Left ventricle myocardium inferior (tissue), 1 donor: ENCODE results near the gene XYLT1. TPM values are rescaled to one million over a fixed set of nuclear protein-coding genes. Genes with fewer than 3 reads are reported as not detected.

ENCODE experiments used
- DNase-seq: peaks from one replicate; pipeline ENCODE4 v3.0.0-alpha.2; 2020
- H3K27ac ChIP-seq: fragments of 200-600 bp; replicated peaks from 2 replicates; pipeline ENCODE4 v1.8.0; 2021
- H3K27me3 ChIP-seq: fragments of 200-600 bp; 2 replicates; pipeline ENCODE4 v1.8.0; 2021; ENCODE audit warnings: low read depth
- H3K36me3 ChIP-seq: fragments of 200-600 bp; 2 replicates; pipeline ENCODE4 v1.8.0; 2021
- H3K4me1 ChIP-seq: fragments of 200-600 bp; 2 replicates; pipeline ENCODE4 v1.8.0; 2021
- H3K4me3 ChIP-seq: fragments of 200-600 bp; 2 replicates; pipeline ENCODE4 v1.8.0; 2021; ENCODE audit warnings: mild to moderate bottlenecking, moderate library complexity
- H3K9me3 ChIP-seq: fragments of 200-600 bp; replicated peaks from 2 replicates; pipeline ENCODE4 v1.8.0; 2021
- intact Hi-C: fragments of 100-400 bp; cut with micrococcal nuclease; formaldehyde crosslinking; loops from one replicate; pipeline ENCODE4 v1.11.0; 2022
- total RNA-seq: library from RNA; stranded (reverse); fragmentation: NEBNext Ultra II Directional; extraction: Animal tissue kit (Norgen Biotek cat#: 25700); gene quantifications from one replicate; pipeline ENCODE4 v1.2.1, GENCODE V29; 2021
- TF ChIP-seq, protein P1 (sequence below): fragments of 200-600 bp; IDR thresholded peaks from 2 replicates; pipeline ENCODE4 v1.8.0; 2021; ENCODE audit warnings: antibody characterized with exemption, mild to moderate bottlenecking, borderline replicate concordance
- donor health status: DM: no; HTN: yes; CAD: no; lungs with severe emphysema.

Gene XYLT1
- total RNA-seq, 1 donor from 2014 or later: 1.4 TPM

- DNase-seq: no peak
- intact Hi-C loops: no loop called here
- peaks cover 7% of the 10 kb centered on the region for H3K9me3 ChIP-seq
- TF ChIP-seq, protein P1, sequence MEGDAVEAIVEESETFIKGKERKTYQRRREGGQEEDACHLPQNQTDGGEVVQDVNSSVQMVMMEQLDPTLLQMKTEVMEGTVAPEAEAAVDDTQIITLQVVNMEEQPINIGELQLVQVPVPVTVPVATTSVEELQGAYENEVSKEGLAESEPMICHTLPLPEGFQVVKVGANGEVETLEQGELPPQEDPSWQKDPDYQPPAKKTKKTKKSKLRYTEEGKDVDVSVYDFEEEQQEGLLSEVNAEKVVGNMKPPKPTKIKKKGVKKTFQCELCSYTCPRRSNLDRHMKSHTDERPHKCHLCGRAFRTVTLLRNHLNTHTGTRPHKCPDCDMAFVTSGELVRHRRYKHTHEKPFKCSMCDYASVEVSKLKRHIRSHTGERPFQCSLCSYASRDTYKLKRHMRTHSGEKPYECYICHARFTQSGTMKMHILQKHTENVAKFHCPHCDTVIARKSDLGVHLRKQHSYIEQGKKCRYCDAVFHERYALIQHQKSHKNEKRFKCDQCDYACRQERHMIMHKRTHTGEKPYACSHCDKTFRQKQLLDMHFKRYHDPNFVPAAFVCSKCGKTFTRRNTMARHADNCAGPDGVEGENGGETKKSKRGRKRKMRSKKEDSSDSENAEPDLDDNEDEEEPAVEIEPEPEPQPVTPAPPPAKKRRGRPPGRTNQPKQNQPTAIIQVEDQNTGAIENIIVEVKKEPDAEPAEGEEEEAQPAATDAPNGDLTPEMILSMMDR: no peak
- H3K27me3 ChIP-seq: no peaks in the 10 kb centered on the region
- H3K27ac ChIP-seq: no peak overlapping the region
- H3K36me3 ChIP-seq: no peaks in the 10 kb centered on the region
- no peak overlapping the region for H3K4me3 ChIP-seq
- peaks cover 16% of the 10 kb centered on the region for H3K4me1 ChIP-seq
Measured at GRCh38 chr16:17403859-17404545, 66.8 kb downstream of the XYLT1 start.

GRCh38 chr16:17403156-17403809 is 67.5 kb downstream of the XYLT1 start:
- H3K27ac ChIP-seq: no peak overlapping the region
- H3K9me3 ChIP-seq: peaks cover 7% of the 10 kb centered on the region
- H3K4me1 ChIP-seq: peaks cover 16% of the 10 kb centered on the region
- no peak for DNase-seq
- intact Hi-C loops: no loop called here
- no peaks in the 10 kb centered on the region for H3K27me3 ChIP-seq
- no peak overlapping the region for H3K4me3 ChIP-seq
- TF ChIP-seq, protein P1: no peak
- no peaks in the 10 kb centered on the region for H3K36me3 ChIP-seq

GRCh38 chr16:17397499-17397891 is 73.3 kb downstream of the XYLT1 start:
- intact Hi-C loops: no loop called here
- H3K4me1 ChIP-seq: peaks cover 24% of the 10 kb centered on the region
- DNase-seq: no peak
- no peaks in the 10 kb centered on the region for H3K27me3 ChIP-seq
- TF ChIP-seq, protein P1: no peak
- H3K4me3 ChIP-seq: no peak overlapping the region
- no peak overlapping the region for H3K27ac ChIP-seq
- H3K36me3 ChIP-seq: no peaks in the 10 kb centered on the region
- no peaks in the 10 kb centered on the region for H3K9me3 ChIP-seq

DNA sequence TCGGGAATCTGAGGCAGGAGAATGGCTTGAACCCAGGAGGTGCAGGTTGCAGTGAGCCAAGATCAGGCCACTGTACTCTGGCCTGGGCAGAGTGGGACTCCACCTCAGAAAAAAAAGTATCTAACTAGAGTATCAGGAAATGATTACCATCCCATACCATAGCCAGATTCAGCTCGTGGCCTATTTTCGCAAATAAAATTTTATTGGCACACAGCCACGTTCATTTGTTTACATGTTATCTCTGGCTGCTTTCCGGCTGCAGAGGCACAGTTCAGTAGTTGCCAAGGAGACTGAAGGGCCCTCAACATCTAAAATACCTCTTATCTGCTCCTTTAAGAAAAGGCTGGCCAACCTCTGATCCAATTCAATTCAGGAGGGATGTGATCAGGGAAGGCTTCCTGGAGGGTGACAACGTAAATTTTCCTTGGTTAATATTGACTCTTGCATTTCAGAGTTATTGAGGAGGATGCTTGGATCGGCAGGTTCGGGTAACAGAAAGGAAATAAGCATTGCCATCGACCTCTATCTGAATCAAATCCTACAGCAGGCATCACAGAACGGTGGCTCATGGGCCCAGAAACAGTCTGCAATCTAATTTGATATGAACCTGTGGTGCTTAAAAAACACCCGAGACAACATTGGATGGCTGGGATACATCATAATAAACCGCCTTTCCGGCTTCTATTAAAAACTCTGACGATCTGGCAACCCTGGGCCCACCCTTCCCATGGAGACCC is 73.8 kb downstream of the XYLT1 start:
- H3K9me3 ChIP-seq: no peaks in the 10 kb centered on the region
- no peaks in the 10 kb centered on the region for H3K36me3 ChIP-seq
- no peak overlapping the region for H3K27ac ChIP-seq
- no peaks in the 10 kb centered on the region for H3K27me3 ChIP-seq
- TF ChIP-seq, protein P1: no peak
- no peak for DNase-seq
- intact Hi-C loops: no loop called here
- peaks cover 24% of the 10 kb centered on the region for H3K4me1 ChIP-seq
- no peak overlapping the region for H3K4me3 ChIP-seq

GRCh38 chr16:17395849-17396480 is 74.8 kb downstream of the XYLT1 start:
- DNase-seq: no peak
- intact Hi-C loops: no loop called here
- Histone ChIP-seq H3K9me3 (no peaks in the 10 kb centered on the region), H3K27me3 (no peaks in the 10 kb centered on the region), H3K27ac (peak overlapping the region; percentile 34), H3K4me1 (peaks cover 24% of the 10 kb centered on the region), H3K36me3 (no peaks in the 10 kb centered on the region), H3K4me3 (no peak overlapping the region)
- TF ChIP-seq, protein P1: no peak
